Endodermal cell (in vitro differentiated cells): ENCODE results near the gene CBY2. TPM values are rescaled to one million over a fixed set of nuclear protein-coding genes. Genes with fewer than 3 reads are reported as not detected.

Source experiments
- DNase-seq: peaks from one replicate; pipeline ENCODE4 v3.0.0-alpha.2; 2017
- H3K27ac ChIP-seq: 2 replicates; pipeline ENCODE4 v1.5.1; 2013; ENCODE audit warnings: mild to moderate bottlenecking, low read depth, low read length, moderate library complexity
- H3K27me3 ChIP-seq: 2 replicates; pipeline ENCODE4 v1.6.1; 2013; ENCODE audit warnings: mild to moderate bottlenecking, low read length, moderate library complexity; ENCODE audit not compliant: insufficient read depth, control insufficient read depth, poor library complexity, severe bottlenecking
- H3K36me3 ChIP-seq: 2 replicates; pipeline ENCODE4 v1.7.0; 2013; ENCODE audit warnings: mild to moderate bottlenecking, low read length, moderate library complexity; ENCODE audit not compliant: control insufficient read depth, insufficient read depth
- H3K4me1 ChIP-seq: one replicate; pipeline ENCODE4 v1.7.0; 2013; ENCODE audit warnings: low read length; ENCODE audit not compliant: control insufficient read depth, insufficient read depth
- H3K4me3 ChIP-seq: 2 replicates; pipeline ENCODE4 v1.5.1; 2013; ENCODE audit warnings: mild to moderate bottlenecking, low read length, moderate library complexity
- H3K9ac ChIP-seq: 2 replicates; pipeline ENCODE4 v1.6.1; 2013; ENCODE audit warnings: mild to moderate bottlenecking, low read length, moderate library complexity; ENCODE audit not compliant: poor library complexity, severe bottlenecking; ENCODE audit errors: extremely low read depth
- H3K9me3 ChIP-seq: 2 replicates; pipeline ENCODE4 v1.6.1; 2013; ENCODE audit warnings: mild to moderate bottlenecking, low read length, moderate library complexity; ENCODE audit not compliant: control insufficient read depth
- H3K27ac Mint-ChIP-seq: 2 replicates; pipeline ENCODE4 v1.8.0; 2020; ENCODE audit warnings: mixed read lengths
- H3K27me3 Mint-ChIP-seq: 2 replicates; pipeline ENCODE4 v1.8.0; 2021; ENCODE audit warnings: mild to moderate bottlenecking, mixed read lengths; ENCODE audit not compliant: insufficient read depth
- H3K36me3 Mint-ChIP-seq: 2 replicates; pipeline ENCODE4 v1.8.0; 2020; ENCODE audit warnings: low read depth, mixed read lengths
- H3K4me1 Mint-ChIP-seq: 2 replicates; pipeline ENCODE4 v1.8.0; 2020; ENCODE audit warnings: mixed read lengths
- H3K4me3 Mint-ChIP-seq: 2 replicates; pipeline ENCODE4 v1.8.0; 2020; ENCODE audit warnings: mild to moderate bottlenecking, moderate library complexity, mixed read lengths
- H3K9me3 Mint-ChIP-seq: 2 replicates; pipeline ENCODE4 v1.8.0; 2020; ENCODE audit warnings: mild to moderate bottlenecking, mixed read lengths
- WGBS, 2 experiments: methylation state at CpG; one replicate each; pipeline versions ENCODE4 v1.1.5 to v1.1.7; 2013; ENCODE audit warnings: missing lambda C conversion rate in 2 of 2, mixed read lengths in 1 of 2; ENCODE audit not compliant: insufficient coverage in 1 of 2, insufficient read length in 1 of 2; 5-methylcytosine and 5-hydroxymethylcytosine counted together
- total RNA-seq, 2 donors: library from RNA; stranded (reverse); fragmentation: NEBNext Ultra II Directional in 1 of 2; extraction: Animal tissue kit (Norgen Biotek cat#: 25700) in 1 of 2; gene quantifications; 2 replicates in 1 of 2; 3 replicates in 1 of 2; pipeline ENCODE4 v1.2.1, GENCODE V29; 2021
- TF ChIP-seq, protein P1 (sequence below): fragments of 200-600 bp; sonication (generic); conservative IDR thresholded peaks from 2 replicates; pipeline ENCODE4 v1.5.0; 2021; ENCODE audit warnings: antibody characterized with exemption, mild to moderate bottlenecking

CBY2 gene
- total RNA-seq, 2 donors from 2014 or later = not detected

DNA sequence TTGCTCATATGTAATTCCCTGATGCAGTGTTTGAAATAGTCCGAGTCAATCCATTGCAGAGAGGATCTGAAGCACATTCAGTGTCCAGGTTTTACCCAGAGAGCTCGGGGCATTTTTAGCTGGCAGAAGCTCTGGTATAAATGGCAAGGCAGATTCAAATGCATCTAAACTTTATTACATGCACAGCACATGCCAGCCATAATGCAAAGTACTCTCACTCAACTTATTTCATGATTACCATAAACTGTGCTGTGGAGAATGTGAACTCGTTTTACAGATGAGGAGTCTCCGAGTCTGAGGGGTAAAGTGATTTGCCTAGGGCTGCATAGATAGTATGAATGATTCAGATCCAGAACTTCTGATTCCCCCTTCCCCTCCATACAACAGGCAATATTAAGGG lies 13.5 kb upstream of the CBY2 start:
- Mint-ChIP-seq H3K27ac (no peak overlapping the region), H3K27me3 (no peaks in the 10 kb centered on the region), H3K4me3 (no peak overlapping the region), H3K36me3 (peaks cover 7% of the 10 kb centered on the region), H3K9me3 (peaks cover 19% of the 10 kb centered on the region), H3K4me1 (peaks cover 20% of the 10 kb centered on the region)
- no peaks in the 10 kb centered on the region for H3K36me3 ChIP-seq
- no peak overlapping the region for H3K4me3 ChIP-seq
- H3K4me1 ChIP-seq = peaks cover 10% of the 10 kb centered on the region
- WGBS, 2 experiments = 90 to 100% methylated on average over 2 of the region's 4 CpGs
- no peaks in the 10 kb centered on the region for H3K27me3 ChIP-seq
- no peak for DNase-seq
- TF ChIP-seq, protein P1, sequence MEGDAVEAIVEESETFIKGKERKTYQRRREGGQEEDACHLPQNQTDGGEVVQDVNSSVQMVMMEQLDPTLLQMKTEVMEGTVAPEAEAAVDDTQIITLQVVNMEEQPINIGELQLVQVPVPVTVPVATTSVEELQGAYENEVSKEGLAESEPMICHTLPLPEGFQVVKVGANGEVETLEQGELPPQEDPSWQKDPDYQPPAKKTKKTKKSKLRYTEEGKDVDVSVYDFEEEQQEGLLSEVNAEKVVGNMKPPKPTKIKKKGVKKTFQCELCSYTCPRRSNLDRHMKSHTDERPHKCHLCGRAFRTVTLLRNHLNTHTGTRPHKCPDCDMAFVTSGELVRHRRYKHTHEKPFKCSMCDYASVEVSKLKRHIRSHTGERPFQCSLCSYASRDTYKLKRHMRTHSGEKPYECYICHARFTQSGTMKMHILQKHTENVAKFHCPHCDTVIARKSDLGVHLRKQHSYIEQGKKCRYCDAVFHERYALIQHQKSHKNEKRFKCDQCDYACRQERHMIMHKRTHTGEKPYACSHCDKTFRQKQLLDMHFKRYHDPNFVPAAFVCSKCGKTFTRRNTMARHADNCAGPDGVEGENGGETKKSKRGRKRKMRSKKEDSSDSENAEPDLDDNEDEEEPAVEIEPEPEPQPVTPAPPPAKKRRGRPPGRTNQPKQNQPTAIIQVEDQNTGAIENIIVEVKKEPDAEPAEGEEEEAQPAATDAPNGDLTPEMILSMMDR = no peak
- H3K9ac ChIP-seq = no peak overlapping the region
- no peak overlapping the region for H3K27ac ChIP-seq
- peaks cover 17% of the 10 kb centered on the region for H3K9me3 ChIP-seq

DNA sequence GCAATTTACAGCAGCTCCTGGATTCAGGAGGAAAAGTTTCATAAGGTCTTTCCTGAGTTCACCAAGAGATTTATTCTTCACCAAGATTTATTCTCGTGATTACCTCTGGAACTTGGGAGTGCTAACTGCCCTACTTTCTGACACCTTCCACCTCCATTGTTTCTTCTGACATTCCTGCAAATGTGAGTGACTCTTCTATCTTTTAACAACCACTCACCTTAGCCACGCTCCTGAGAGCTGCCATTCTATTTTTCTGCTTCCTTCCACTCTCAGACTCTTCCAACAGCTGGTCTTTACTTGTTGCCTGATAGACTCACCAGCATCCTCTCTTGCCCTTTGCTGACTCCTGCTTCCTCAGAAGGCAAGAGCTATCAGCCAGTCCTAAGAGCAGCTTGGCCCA lies 11.5 kb upstream of the CBY2 start:
- Mint-ChIP-seq H3K36me3 (peaks cover 7% of the 10 kb centered on the region), H3K27me3 (no peaks in the 10 kb centered on the region), H3K4me3 (no peak overlapping the region), H3K27ac (peak overlapping the region; percentile 13), H3K4me1 (peaks cover 21% of the 10 kb centered on the region), H3K9me3 (peaks cover 19% of the 10 kb centered on the region)
- WGBS, 2 experiments = 50 to 79% methylated on average over 2 of the region's 2 CpGs
- H3K27me3 ChIP-seq = no peaks in the 10 kb centered on the region
- peaks cover 17% of the 10 kb centered on the region for H3K9me3 ChIP-seq
- peaks cover 12% of the 10 kb centered on the region for H3K4me1 ChIP-seq
- TF ChIP-seq, protein P1 = no peak
- DNase-seq = peak; percentile 61
- peak overlapping the region; percentile 21 for H3K4me3 ChIP-seq
- no peaks in the 10 kb centered on the region for H3K36me3 ChIP-seq
- H3K9ac ChIP-seq = no peak overlapping the region
- no peak overlapping the region for H3K27ac ChIP-seq

DNA sequence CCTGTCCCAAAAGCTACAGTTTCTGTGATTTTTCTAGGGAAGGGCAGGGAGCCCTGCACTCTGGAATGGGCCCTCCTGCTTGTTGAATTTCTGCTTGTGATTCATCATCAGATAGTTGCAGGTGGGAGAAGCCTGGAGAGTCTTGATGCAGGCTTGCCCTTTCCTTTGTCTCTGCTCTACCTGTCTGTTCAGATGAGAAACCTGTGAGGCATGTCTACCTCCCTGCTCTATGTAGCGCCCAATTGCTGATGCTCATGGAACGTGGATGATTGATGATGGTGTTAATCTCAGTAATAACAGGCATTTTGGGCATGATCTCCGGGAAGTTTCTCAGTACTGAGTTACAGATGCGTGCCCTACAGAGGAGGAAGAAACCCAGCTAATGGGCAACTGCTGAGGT lies 10.9 kb upstream of the CBY2 start:
- Histone ChIP-seq H3K4me3 (peak overlapping the region; percentile 41), H3K9ac (no peak overlapping the region), H3K9me3 (peaks cover 17% of the 10 kb centered on the region), H3K27ac (no peak overlapping the region), H3K4me1 (peaks cover 13% of the 10 kb centered on the region), H3K27me3 (no peaks in the 10 kb centered on the region), H3K36me3 (no peaks in the 10 kb centered on the region)
- Mint-ChIP-seq H3K9me3 (peaks cover 19% of the 10 kb centered on the region), H3K4me1 (peaks cover 23% of the 10 kb centered on the region), H3K36me3 (peaks cover 7% of the 10 kb centered on the region), H3K27ac (peak overlapping the region; percentile 9), H3K27me3 (no peaks in the 10 kb centered on the region), H3K4me3 (no peak overlapping the region)
- TF ChIP-seq, protein P1 = no peak
- WGBS, 2 experiments = 87 to 93% methylated on average over 3 to 4 of the region's 4 CpGs
- no peak for DNase-seq
